ENCODE data around the gene MBNL2.

The MBNL2 gene

DNA sequence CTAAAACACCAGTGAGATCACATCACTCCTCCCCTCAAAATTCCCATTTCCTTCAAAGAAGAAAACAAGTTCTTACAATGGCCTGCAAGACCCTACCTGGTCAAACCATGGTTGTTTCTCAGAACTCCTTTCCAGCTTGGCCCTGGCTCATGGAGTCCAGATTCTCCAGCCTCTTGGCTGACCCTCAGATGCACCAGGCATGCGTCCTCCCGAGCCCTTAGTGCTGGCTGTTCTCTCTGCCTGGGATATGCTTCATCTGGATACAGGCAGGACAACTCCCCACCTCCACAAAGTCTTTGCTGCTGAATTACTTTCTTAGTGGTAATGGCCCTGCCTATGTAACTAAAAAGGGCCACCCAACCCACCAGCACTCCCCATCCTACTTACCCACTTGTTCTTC lies 94.3 kb downstream of the MBNL2 start:
- no peak overlapping the region for H3K4me3 ChIP-seq (IDR thresholded peaks at IDR 0.05; ENCODE audit: insufficient read depth, low read depth, low read length)
- no peaks in the 10 kb centered on the region for H3K27me3 ChIP-seq (ENCODE audit: insufficient read depth, low read depth)
- no peaks in the 10 kb centered on the region for H3K79me2 ChIP-seq (ENCODE audit: insufficient read depth, low read depth)
- H3K36me3 ChIP-seq (ENCODE audit: insufficient read depth), result no peaks in the 10 kb centered on the region
- H4K20me1 ChIP-seq (ENCODE audit: insufficient read depth), result no peaks in the 10 kb centered on the region
- no peak overlapping the region for H3K4me2 ChIP-seq
- H3K4me1 ChIP-seq (ENCODE audit: low read depth, poor library complexity, severe bottlenecking), result no peaks in the 10 kb centered on the region
- no peak overlapping the region for H2AFZ ChIP-seq (ENCODE audit: low read depth)
- TF ChIP-seq, protein P1, sequence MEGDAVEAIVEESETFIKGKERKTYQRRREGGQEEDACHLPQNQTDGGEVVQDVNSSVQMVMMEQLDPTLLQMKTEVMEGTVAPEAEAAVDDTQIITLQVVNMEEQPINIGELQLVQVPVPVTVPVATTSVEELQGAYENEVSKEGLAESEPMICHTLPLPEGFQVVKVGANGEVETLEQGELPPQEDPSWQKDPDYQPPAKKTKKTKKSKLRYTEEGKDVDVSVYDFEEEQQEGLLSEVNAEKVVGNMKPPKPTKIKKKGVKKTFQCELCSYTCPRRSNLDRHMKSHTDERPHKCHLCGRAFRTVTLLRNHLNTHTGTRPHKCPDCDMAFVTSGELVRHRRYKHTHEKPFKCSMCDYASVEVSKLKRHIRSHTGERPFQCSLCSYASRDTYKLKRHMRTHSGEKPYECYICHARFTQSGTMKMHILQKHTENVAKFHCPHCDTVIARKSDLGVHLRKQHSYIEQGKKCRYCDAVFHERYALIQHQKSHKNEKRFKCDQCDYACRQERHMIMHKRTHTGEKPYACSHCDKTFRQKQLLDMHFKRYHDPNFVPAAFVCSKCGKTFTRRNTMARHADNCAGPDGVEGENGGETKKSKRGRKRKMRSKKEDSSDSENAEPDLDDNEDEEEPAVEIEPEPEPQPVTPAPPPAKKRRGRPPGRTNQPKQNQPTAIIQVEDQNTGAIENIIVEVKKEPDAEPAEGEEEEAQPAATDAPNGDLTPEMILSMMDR (conservative IDR thresholded peaks at IDR 0.05; ENCODE audit: low read depth, low read length), result no peak
- no peak overlapping the region for H3K27ac ChIP-seq
- H3K9ac ChIP-seq, result no peak overlapping the region

DNA sequence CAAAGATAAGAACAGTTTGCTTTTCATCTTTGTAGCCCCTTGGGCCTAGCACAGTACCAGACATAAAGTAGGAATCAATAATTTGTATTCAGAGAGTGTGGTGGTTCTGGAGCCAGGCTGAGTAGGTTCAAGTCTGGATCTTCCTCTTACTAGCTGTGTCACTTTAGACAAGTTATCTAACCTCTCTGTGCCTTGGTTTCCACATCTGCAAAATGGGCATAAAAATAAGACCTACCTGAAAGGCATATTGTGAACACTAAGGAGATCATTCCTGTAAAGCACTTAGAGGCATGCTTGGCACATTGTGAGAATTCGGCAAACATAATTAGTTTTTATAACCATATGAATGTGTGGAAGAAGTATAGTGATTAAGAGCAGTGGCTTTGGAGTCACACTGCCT lies 95.8 kb downstream of the MBNL2 start:
- H2AFZ ChIP-seq (ENCODE audit: low read depth), result no peak overlapping the region
- no peak overlapping the region for H3K9ac ChIP-seq
- no peak overlapping the region for H3K4me2 ChIP-seq
- no peaks in the 10 kb centered on the region for H4K20me1 ChIP-seq (ENCODE audit: insufficient read depth)
- H3K27me3 ChIP-seq (ENCODE audit: insufficient read depth, low read depth), result no peaks in the 10 kb centered on the region
- H3K36me3 ChIP-seq (ENCODE audit: insufficient read depth), result no peaks in the 10 kb centered on the region
- no peak overlapping the region for H3K27ac ChIP-seq
- no peaks in the 10 kb centered on the region for H3K79me2 ChIP-seq (ENCODE audit: insufficient read depth, low read depth)
- H3K4me1 ChIP-seq (ENCODE audit: low read depth, poor library complexity, severe bottlenecking), result no peaks in the 10 kb centered on the region
- TF ChIP-seq, protein P1 (conservative IDR thresholded peaks at IDR 0.05; ENCODE audit: low read depth, low read length), result no peak
- H3K4me3 ChIP-seq (IDR thresholded peaks at IDR 0.05; ENCODE audit: insufficient read depth, low read depth, low read length), result no peak overlapping the region

DNA sequence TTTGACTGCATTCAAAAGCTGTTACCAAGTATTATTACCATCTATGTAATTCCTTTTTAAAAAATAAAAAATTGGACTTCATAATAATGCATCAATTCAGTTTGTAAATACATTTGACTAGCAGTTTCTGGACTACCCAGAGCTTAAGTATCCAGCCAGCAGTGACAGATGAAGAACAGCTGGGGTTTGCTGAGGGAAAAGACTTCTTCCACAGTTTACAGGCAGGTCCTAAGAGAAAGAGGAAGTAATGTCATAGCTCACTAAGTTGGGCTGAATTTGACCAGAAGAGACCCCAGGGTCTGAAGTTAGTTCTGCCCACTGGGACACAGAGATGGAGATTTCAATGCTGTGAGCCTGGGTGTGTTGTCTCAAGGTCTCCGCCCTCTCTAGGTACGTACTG lies 96.4 kb downstream of the MBNL2 start:
- Histone ChIP-seq H3K4me2 (no peak overlapping the region), H2AFZ (ENCODE audit: low read depth) (no peak overlapping the region), H3K36me3 (ENCODE audit: insufficient read depth) (no peaks in the 10 kb centered on the region), H3K27ac (no peak overlapping the region), H3K4me3 (IDR thresholded peaks at IDR 0.05; ENCODE audit: insufficient read depth, low read depth, low read length) (no peak overlapping the region), H3K4me1 (ENCODE audit: low read depth, poor library complexity, severe bottlenecking) (no peaks in the 10 kb centered on the region), H4K20me1 (ENCODE audit: insufficient read depth) (no peaks in the 10 kb centered on the region), H3K27me3 (ENCODE audit: insufficient read depth, low read depth) (no peaks in the 10 kb centered on the region), H3K79me2 (ENCODE audit: insufficient read depth, low read depth) (no peaks in the 10 kb centered on the region), H3K9ac (no peak overlapping the region)
- TF ChIP-seq, protein P1 (conservative IDR thresholded peaks at IDR 0.05; ENCODE audit: low read depth, low read length), result no peak

DNA sequence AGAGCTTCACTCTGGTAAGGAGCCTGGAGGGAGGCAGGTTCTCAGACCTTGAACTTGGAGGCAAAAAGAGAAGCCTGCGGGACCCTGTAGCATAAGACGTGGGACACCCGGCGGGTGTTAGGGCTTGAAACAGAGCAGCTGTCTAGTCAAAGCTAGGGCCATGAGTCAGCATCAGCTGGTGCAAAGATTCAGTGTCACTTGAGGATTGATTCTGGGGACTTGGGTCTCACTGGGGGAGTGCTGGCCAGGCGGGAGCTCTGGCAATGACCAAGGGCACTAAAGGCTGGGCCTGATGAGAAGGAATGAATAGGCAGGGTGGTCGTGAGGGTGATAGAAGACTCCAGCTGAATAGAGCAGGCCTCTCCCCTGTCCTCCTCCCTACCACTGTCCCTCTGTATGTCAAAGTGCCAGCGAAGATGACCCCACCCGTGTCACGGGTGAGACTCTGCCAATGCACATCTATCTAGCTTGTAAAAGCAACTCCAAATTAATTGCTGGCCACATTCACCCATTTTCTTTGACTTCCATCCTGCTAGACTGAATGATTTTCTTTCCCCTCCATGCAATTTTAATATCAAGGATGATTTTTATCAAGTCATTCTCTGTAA lies 97.1 kb downstream of the MBNL2 start:
- no peaks in the 10 kb centered on the region for H3K79me2 ChIP-seq (ENCODE audit: insufficient read depth, low read depth)
- TF ChIP-seq, protein P1 (conservative IDR thresholded peaks at IDR 0.05; ENCODE audit: low read depth, low read length), result no peak
- no peaks in the 10 kb centered on the region for H4K20me1 ChIP-seq (ENCODE audit: insufficient read depth)

More for the DNA sequence above, 97.1 kb downstream of the MBNL2 start:
- no peaks in the 10 kb centered on the region for H3K36me3 ChIP-seq (ENCODE audit: insufficient read depth)
- H3K27ac ChIP-seq, result no peak overlapping the region
- no peaks in the 10 kb centered on the region for H3K4me1 ChIP-seq (ENCODE audit: low read depth, poor library complexity, severe bottlenecking)
- H3K4me3 ChIP-seq (IDR thresholded peaks at IDR 0.05; ENCODE audit: insufficient read depth, low read depth, low read length), result no peak overlapping the region
- no peak overlapping the region for H3K4me2 ChIP-seq
- no peak overlapping the region for H2AFZ ChIP-seq (ENCODE audit: low read depth)
- no peaks in the 10 kb centered on the region for H3K27me3 ChIP-seq (ENCODE audit: insufficient read depth, low read depth)
- H3K9ac ChIP-seq, result no peak overlapping the region

Data from KMS-11 (cell line).